ENCODE data around the gene TRPM2. TPM values are rescaled to one million over a fixed set of nuclear protein-coding genes. Genes with fewer than 3 reads are reported as not detected.

Gene TRPM2
- total RNA-seq, 1 experiment from 2014 or later = 11.0 TPM

GRCh38 chr21:44389335-44389734 is 35.9 kb downstream of the TRPM2 start:
- no peaks in the 10 kb centered on the region for H3K36me3 Mint-ChIP-seq (ENCODE audit: insufficient read depth, unreplicated experiment)
- DNase-seq (ENCODE audit: unreplicated experiment) = no peak
- CTCF ChIA-PET = interaction anchor here (0.9 kb wide), 2 partner anchors 12 to 121 kb away, joined by 3 to 4 read pairs; no protein-coding TSS in a partner anchor
- peaks cover 7% of the 10 kb centered on the region for H3K9me3 Mint-ChIP-seq (ENCODE audit: unreplicated experiment)
- no peak overlapping the region for H3K27ac Mint-ChIP-seq (ENCODE audit: low read depth, unreplicated experiment)
- peaks cover 18% of the 10 kb centered on the region for H3K27me3 Mint-ChIP-seq (ENCODE audit: insufficient read depth, unreplicated experiment)
- H3K4me3 Mint-ChIP-seq (ENCODE audit: unreplicated experiment) = no peak overlapping the region
- POLR2A ChIA-PET = no interaction called here
- BruUV-seq (replicated peaks) = no TSS peak
- TF ChIP-seq CTCF (IDR thresholded peaks at IDR 0.05; ENCODE audit: unreplicated experiment) = no peak
- no peaks in the 10 kb centered on the region for H3K4me1 Mint-ChIP-seq (ENCODE audit: insufficient read depth, unreplicated experiment)
- intact Hi-C loops (cut with micrococcal nuclease) = no loop called here

GRCh38 chr21:44390886-44391285 is 37.5 kb downstream of the TRPM2 start:
- BruUV-seq (replicated peaks) = no TSS peak
- Mint-ChIP-seq H3K4me1 (ENCODE audit: insufficient read depth, unreplicated experiment) (no peaks in the 10 kb centered on the region), H3K27ac (ENCODE audit: low read depth, unreplicated experiment) (no peak overlapping the region), H3K27me3 (ENCODE audit: insufficient read depth, unreplicated experiment) (peaks cover 28% of the 10 kb centered on the region), H3K4me3 (ENCODE audit: unreplicated experiment) (no peak overlapping the region), H3K36me3 (ENCODE audit: insufficient read depth, unreplicated experiment) (no peaks in the 10 kb centered on the region), H3K9me3 (ENCODE audit: unreplicated experiment) (peaks cover 7% of the 10 kb centered on the region)
- CTCF ChIA-PET = no interaction called here
- no peak for TF ChIP-seq CTCF (IDR thresholded peaks at IDR 0.05; ENCODE audit: unreplicated experiment)
- POLR2A ChIA-PET = no interaction called here
- intact Hi-C loops (cut with micrococcal nuclease) = no loop called here
- no peak for DNase-seq (ENCODE audit: unreplicated experiment)

- peaks cover 28% of the 10 kb centered on the region for H3K27me3 Mint-ChIP-seq (ENCODE audit: insufficient read depth, unreplicated experiment)
- H3K4me3 Mint-ChIP-seq (ENCODE audit: unreplicated experiment) = no peak overlapping the region
- POLR2A ChIA-PET = interaction anchor here (0.6 kb wide), 2 partner anchors 54 to 606 kb away, joined by 3 read pairs; no protein-coding TSS in a partner anchor
- H3K27ac Mint-ChIP-seq (ENCODE audit: low read depth, unreplicated experiment) = no peak overlapping the region
- no TSS peak for BruUV-seq (replicated peaks)
- no peak for TF ChIP-seq CTCF (IDR thresholded peaks at IDR 0.05; ENCODE audit: unreplicated experiment)
- no peaks in the 10 kb centered on the region for H3K4me1 Mint-ChIP-seq (ENCODE audit: insufficient read depth, unreplicated experiment)
- CTCF ChIA-PET = no interaction called here
- peaks cover 7% of the 10 kb centered on the region for H3K9me3 Mint-ChIP-seq (ENCODE audit: unreplicated experiment)
- DNase-seq (ENCODE audit: unreplicated experiment) = no peak
- intact Hi-C loops (cut with micrococcal nuclease) = no loop called here
- no peaks in the 10 kb centered on the region for H3K36me3 Mint-ChIP-seq (ENCODE audit: insufficient read depth, unreplicated experiment)
Observed at GRCh38 chr21:44391345-44392091, 38.1 kb downstream of the TRPM2 start.

GRCh38 chr21:44392185-44392584 is 38.8 kb downstream of the TRPM2 start:
- no peaks in the 10 kb centered on the region for H3K4me1 Mint-ChIP-seq (ENCODE audit: insufficient read depth, unreplicated experiment)
- no peaks in the 10 kb centered on the region for H3K36me3 Mint-ChIP-seq (ENCODE audit: insufficient read depth, unreplicated experiment)
- no TSS peak for BruUV-seq (replicated peaks)
- ChIA-PET POLR2A (interaction anchor here (0.6 kb wide), 1 partner anchor 55 kb away, joined by 3 read pairs; no protein-coding TSS in a partner anchor), CTCF (no interaction called here)
- H3K9me3 Mint-ChIP-seq (ENCODE audit: unreplicated experiment) = peaks cover 7% of the 10 kb centered on the region
- intact Hi-C loops (cut with micrococcal nuclease) = no loop called here
- no peak for TF ChIP-seq CTCF (IDR thresholded peaks at IDR 0.05; ENCODE audit: unreplicated experiment)
- H3K4me3 Mint-ChIP-seq (ENCODE audit: unreplicated experiment) = no peak overlapping the region
- peaks cover 28% of the 10 kb centered on the region for H3K27me3 Mint-ChIP-seq (ENCODE audit: insufficient read depth, unreplicated experiment)
- H3K27ac Mint-ChIP-seq (ENCODE audit: low read depth, unreplicated experiment) = no peak overlapping the region
- DNase-seq (ENCODE audit: unreplicated experiment) = no peak

Measured in MCF 10A (cell line).